Thyroid gland (tissue), 4 donors: ENCODE results near the gene BCL6. TPM values are rescaled to one million over a fixed set of nuclear protein-coding genes. Genes with fewer than 3 reads are reported as not detected.

Source experiments
- DNase-seq, 2 donors: peaks; one replicate each; pipeline ENCODE4 v3.0.0-alpha.2; 2019
- H3K27ac ChIP-seq, 3 donors: fragments of 200-600 bp; sonication (generic); 1 replicate in 2 of 3; 2 replicates in 1 of 3; pipeline ENCODE4 v1.5.1; 2016 to 2019; ENCODE audit warnings: mild to moderate bottlenecking in 1 of 3, moderate library complexity in 1 of 3
- H3K27me3 ChIP-seq: fragments of 200-600 bp; sonication (generic); one replicate; pipeline ENCODE4 v1.5.1; 2019
- H3K36me3 ChIP-seq, 2 donors: fragments of 200-600 bp; sonication (generic); one replicate each; pipeline ENCODE4 v1.5.1; 2016 to 2019
- H3K4me1 ChIP-seq, 2 donors: fragments of 200-600 bp; sonication (generic); one replicate each; pipeline ENCODE4 v1.5.1; 2017 to 2019
- H3K4me3 ChIP-seq, 3 donors: fragments of 200-600 bp; sonication (generic); replicated peaks in 1 of 3; 1 replicate in 2 of 3; 2 replicates in 1 of 3; pipeline ENCODE4 v1.5.1; 2016; ENCODE audit warnings: mild to moderate bottlenecking in 1 of 3
- H3K9me3 ChIP-seq: fragments of 200-600 bp; sonication (generic); one replicate; pipeline ENCODE4 v1.5.1; 2017
- POLR2A ChIP-seq, 2 donors: fragments of 450-650 bp; IDR thresholded peaks; one replicate each; pipeline ENCODE4 v1.6.1; 2017; ENCODE audit warnings: antibody characterized with exemption in 2 of 2, mild to moderate bottlenecking in 2 of 2, moderate library complexity in 1 of 2
- WGBS, 2 donors: methylation state at CpG; one replicate each; pipeline ENCODE4 v1.1.5; 2017; 5-methylcytosine and 5-hydroxymethylcytosine counted together
- intact Hi-C: fragments of 100-400 bp; cut with DNase I; formaldehyde crosslinking; loops from one replicate; pipeline ENCODE4 v1.15.1; 2023
- total RNA-seq, 4 donors: library from RNA; depleted of rRNA; stranded (reverse); fragments of >200 nt; gene quantifications; one replicate each; pipeline ENCODE4 v1.2.3, GENCODE V29; 2016
- TF ChIP-seq, protein P1 (sequence below), 6 experiments: fragments of 200-600 bp in 3 of 6; fragments of 450-650 bp in 3 of 6; sonication (generic) in 3 of 6; IDR thresholded peaks; one replicate each; pipeline ENCODE4 v1.5.1; 2016 to 2019; ENCODE audit warnings: antibody characterized with exemption in 6 of 6, mild to moderate bottlenecking in 2 of 6, inconsistent platforms in 1 of 6, moderate library complexity in 1 of 6

The BCL6 gene
- total RNA-seq, 4 donors from 2014 or later = 40.3 to 109 (median 67.2) TPM

DNA sequence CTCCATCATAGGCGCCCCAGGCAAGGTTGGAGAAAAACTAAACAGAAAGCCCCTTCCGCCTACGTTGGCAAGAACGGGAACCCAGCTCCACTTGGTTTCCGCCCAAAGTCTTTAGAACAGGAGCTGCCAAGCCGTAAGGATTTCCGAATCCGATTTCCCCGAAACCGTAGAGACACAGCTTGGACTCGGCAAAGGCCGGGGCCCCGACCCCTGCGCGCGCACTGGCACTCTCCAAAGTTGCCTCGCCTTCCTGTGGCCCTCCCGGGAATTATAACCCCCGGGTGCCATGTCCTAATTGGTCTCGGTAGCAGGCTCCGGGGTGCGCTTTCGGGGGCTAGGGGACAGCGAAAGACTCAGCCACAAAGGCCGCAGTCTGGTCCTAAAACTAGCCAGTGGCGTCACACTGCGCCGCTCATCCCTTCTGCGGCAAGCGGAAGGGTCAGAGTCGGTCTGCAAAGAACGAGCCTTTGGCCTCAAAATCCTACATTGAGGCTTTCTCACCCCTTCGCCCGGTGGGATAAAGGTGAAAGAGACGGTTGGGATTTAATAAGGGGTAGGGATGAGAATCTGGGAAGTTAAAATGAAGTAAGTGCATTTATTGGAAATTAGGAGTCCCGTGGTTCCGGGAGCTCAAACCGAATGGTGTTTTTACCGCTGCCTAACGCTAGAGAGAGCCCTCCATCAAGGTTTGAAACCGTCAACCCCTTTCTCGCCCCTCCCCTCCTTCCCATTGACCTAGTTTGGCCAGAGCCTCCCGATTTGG lies 6.8 kb downstream of the BCL6 start:
- peak overlapping the region; percentile 90 to 100 (median 97) for H3K27ac ChIP-seq
- peak overlapping the region in 2 of 3 donors; percentile 6 to 42 for H3K4me3 ChIP-seq
- H3K9me3 ChIP-seq = no peaks in the 10 kb centered on the region
- peaks cover 0 to 7% of the 10 kb centered on the region in 2 donors for H3K36me3 ChIP-seq
- intact Hi-C loops = loop anchor here (5.0 to 10.0 kb wide), 2 partner anchors 1306 to 1409 kb away; no protein-coding TSS in a partner anchor
- no peaks in the 10 kb centered on the region for H3K27me3 ChIP-seq
- peak in 1 of 2 donors; percentile 82 for TF ChIP-seq POLR2A (IDR thresholded peaks at IDR 0.05)
- TF ChIP-seq, protein P1, sequence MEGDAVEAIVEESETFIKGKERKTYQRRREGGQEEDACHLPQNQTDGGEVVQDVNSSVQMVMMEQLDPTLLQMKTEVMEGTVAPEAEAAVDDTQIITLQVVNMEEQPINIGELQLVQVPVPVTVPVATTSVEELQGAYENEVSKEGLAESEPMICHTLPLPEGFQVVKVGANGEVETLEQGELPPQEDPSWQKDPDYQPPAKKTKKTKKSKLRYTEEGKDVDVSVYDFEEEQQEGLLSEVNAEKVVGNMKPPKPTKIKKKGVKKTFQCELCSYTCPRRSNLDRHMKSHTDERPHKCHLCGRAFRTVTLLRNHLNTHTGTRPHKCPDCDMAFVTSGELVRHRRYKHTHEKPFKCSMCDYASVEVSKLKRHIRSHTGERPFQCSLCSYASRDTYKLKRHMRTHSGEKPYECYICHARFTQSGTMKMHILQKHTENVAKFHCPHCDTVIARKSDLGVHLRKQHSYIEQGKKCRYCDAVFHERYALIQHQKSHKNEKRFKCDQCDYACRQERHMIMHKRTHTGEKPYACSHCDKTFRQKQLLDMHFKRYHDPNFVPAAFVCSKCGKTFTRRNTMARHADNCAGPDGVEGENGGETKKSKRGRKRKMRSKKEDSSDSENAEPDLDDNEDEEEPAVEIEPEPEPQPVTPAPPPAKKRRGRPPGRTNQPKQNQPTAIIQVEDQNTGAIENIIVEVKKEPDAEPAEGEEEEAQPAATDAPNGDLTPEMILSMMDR (IDR thresholded peaks at IDR 0.05) = peak; percentile 44 to 94 (median 72)
- WGBS, 2 donors = 3 to 4% methylated on average over 38 to 43 of the region's 43 CpGs
- peak; percentile 95 to 96 for DNase-seq
- peaks cover 32 to 41% of the 10 kb centered on the region in 2 donors for H3K4me1 ChIP-seq

GRCh38 chr3:187738071-187738330 lies 7.3 kb downstream of the BCL6 start:
- Histone ChIP-seq H3K27ac (peak overlapping the region; percentile 90 to 100 (median 97)), H3K4me1 (peaks cover 29 to 41% of the 10 kb centered on the region in 2 donors), H3K36me3 (peaks cover 0 to 12% of the 10 kb centered on the region in 2 donors), H3K4me3 (peak overlapping the region in 2 of 3 donors; percentile 6 to 42), H3K27me3 (no peaks in the 10 kb centered on the region), H3K9me3 (no peaks in the 10 kb centered on the region)
- no peak for DNase-seq
- 5% methylated on average over 7 of the region's 7 CpGs for WGBS, 2 donors
- TF ChIP-seq, protein P1 (IDR thresholded peaks at IDR 0.05) = no peak
- TF ChIP-seq POLR2A (IDR thresholded peaks at IDR 0.05) = no peak
- intact Hi-C loops = loop anchor here (5.0 to 10.0 kb wide), 2 partner anchors 1307 to 1409 kb away; no protein-coding TSS in a partner anchor

DNA sequence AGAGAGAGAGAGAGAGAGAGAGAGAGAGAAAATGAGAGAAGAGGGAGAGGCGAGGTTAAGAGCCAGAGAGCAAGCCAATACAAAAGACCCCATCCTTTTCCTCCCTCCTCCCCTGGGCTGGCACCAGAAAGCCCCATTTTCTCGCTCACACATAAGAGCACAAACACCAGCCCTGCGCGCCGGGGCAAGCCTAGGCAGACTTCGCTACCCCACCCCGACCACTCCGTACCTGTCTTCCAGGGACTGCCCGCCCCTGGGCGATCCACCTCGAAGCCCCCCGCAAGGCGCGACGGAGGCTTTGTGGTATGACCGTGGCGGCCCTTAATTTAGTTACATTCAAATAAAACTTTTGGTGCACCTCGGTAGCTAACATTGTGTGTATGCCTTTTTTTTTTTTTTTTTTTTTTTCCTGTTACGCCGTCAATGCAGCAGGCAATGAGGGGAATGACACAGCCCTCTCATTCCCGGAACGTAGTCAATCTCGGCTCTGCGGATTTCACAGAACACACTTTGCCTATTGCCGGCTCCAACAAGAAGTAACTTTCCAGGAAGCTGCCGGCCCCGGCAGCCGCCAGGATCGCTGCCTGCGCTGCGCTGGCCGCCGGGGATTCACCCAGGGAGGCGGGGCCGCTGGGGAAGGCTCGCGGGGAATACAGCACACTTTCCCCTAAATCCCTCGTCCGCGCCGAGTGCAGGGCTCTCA lies 7.7 kb downstream of the BCL6 start:
- Histone ChIP-seq H3K4me1 (peaks cover 24 to 38% of the 10 kb centered on the region in 2 donors), H3K27ac (peak overlapping the region; percentile 90 to 100 (median 97)), H3K36me3 (peaks cover 1 to 12% of the 10 kb centered on the region in 2 donors), H3K27me3 (no peaks in the 10 kb centered on the region), H3K9me3 (no peaks in the 10 kb centered on the region), H3K4me3 (peak overlapping the region in 2 of 3 donors; percentile 6 to 42)
- peak; percentile 64 to 75 for DNase-seq
- intact Hi-C loops = loop anchor here (5.0 to 10.0 kb wide), 2 partner anchors 1307 to 1410 kb away; no protein-coding TSS in a partner anchor
- 1 to 2% methylated on average over 40 to 41 of the region's 41 CpGs for WGBS, 2 donors
- TF ChIP-seq, protein P1 (IDR thresholded peaks at IDR 0.05) = peak in 2 of 6 experiments; percentile 9 to 16
- TF ChIP-seq POLR2A (IDR thresholded peaks at IDR 0.05) = peak in 1 of 2 donors; percentile 36

DNA sequence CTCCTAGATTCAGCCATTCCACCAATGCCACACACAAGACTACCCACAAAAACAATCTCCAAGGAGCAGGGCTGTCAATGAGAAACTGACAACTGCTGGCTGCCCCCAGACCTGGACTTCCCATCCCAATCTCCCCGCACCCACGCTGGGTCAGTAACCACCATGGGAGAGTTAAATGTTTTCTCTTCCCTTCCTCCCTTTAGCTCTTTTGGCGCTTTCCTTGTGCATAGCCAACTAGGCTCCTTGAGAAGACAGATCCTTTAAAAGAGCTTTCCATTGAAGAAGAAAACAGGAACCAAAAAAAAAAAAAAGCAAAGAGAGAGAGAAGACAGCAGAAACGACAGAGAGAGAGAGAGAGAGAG lies 8.3 kb downstream of the BCL6 start:
- WGBS, 2 donors = 55 to 69% methylated on average over 4 of the region's 4 CpGs
- Histone ChIP-seq H3K9me3 (no peaks in the 10 kb centered on the region), H3K4me1 (peaks cover 19 to 33% of the 10 kb centered on the region in 2 donors), H3K36me3 (peaks cover 6 to 12% of the 10 kb centered on the region in 2 donors), H3K27ac (peak overlapping the region; percentile 90 to 100 (median 97)), H3K4me3 (peak overlapping the region in 1 of 3 donors; percentile 42), H3K27me3 (no peaks in the 10 kb centered on the region)
- intact Hi-C loops = loop anchor here (5.0 to 10.0 kb wide), 2 partner anchors 1308 to 1410 kb away; no protein-coding TSS in a partner anchor
- TF ChIP-seq, protein P1 (IDR thresholded peaks at IDR 0.05) = peak in 1 of 6 experiments; percentile 8
- TF ChIP-seq POLR2A (IDR thresholded peaks at IDR 0.05) = no peak
- DNase-seq = peak; percentile 15 to 21
